Activated naive CD8-positive, alpha-beta T cell treated with anti-CD3 and anti-CD28 coated beads, Interleukin-2, amount 10 ng/mL, durations not matched to agents 7 days and 5 days (primary cell): Measurements from ENCODE around the gene ADAMTS6. TPM values are rescaled to one million over a fixed set of nuclear protein-coding genes. Genes with fewer than 3 reads are reported as not detected.

Source experiments
- ATAC-seq: fragments of 150-1000 bp; cut with Tn5 transposase; one replicate; pipeline ENCODE4 v1.10.0; 2021; ENCODE audit warnings: low read depth, moderate library complexity
- POLR2A ChIA-PET: fragments of 350-600 bp; sonication (Branson Sonifier 250); formaldehyde crosslinking; loops from one replicate; lab custom pipeline; 2021; ENCODE audit warnings: antibody characterized with exemption; lab: Charles Lee
- DNase-seq: peaks from one replicate; pipeline ENCODE4 v3.0.0; 2021
- H3K27ac Mint-ChIP-seq: one replicate; pipeline ENCODE4 v1.8.0; 2022; ENCODE audit warnings: mild to moderate bottlenecking, mixed read lengths
- H3K27me3 Mint-ChIP-seq: one replicate; pipeline ENCODE4 v1.8.0; 2022; ENCODE audit warnings: mild to moderate bottlenecking, moderate library complexity, mixed read lengths
- H3K36me3 Mint-ChIP-seq: one replicate; pipeline ENCODE4 v1.8.0; 2021; ENCODE audit warnings: mild to moderate bottlenecking, mixed read lengths
- H3K4me1 Mint-ChIP-seq: one replicate; pipeline ENCODE4 v1.8.0; 2021; ENCODE audit warnings: mixed read lengths
- H3K4me3 Mint-ChIP-seq: one replicate; pipeline ENCODE4 v1.8.0; 2022; ENCODE audit warnings: mild to moderate bottlenecking, moderate library complexity, mixed read lengths
- H3K9me3 Mint-ChIP-seq: one replicate; pipeline ENCODE4 v1.8.0; 2021; ENCODE audit warnings: mixed read lengths
- total RNA-seq, 2 experiments: library from RNA; stranded (reverse); gene quantifications; one replicate each; pipeline ENCODE4 v1.2.3, GENCODE V29; 2021

ADAMTS6 gene
- total RNA-seq, 2 experiments from 2014 or later = 3.7 to 4.3 TPM

DNA sequence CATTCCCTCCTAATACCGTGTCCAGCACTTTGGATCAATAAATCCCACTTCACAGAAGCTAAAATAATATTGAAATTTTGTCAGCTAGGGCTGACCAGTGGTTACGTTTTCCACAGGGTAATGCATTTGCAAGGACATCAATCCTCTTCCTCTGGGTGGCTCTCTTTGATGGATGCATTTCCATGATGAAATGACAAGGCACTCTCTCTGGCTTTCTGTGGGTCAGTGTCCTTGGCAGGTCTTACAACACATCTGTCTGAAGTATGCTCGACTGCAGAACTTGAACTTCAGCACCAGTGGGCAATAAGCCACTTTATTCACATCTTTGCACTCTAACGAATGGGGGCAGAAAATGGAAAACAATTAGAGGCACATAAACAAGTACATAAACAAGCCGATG is 330.1 kb downstream of the ADAMTS6 start:
- H3K36me3 Mint-ChIP-seq = peaks cover 2% of the 10 kb centered on the region
- H3K27ac Mint-ChIP-seq = no peak overlapping the region
- no peaks in the 10 kb centered on the region for H3K9me3 Mint-ChIP-seq
- H3K4me1 Mint-ChIP-seq = no peaks in the 10 kb centered on the region
- DNase-seq (no peak), ATAC-seq (no peak)
- H3K4me3 Mint-ChIP-seq = no peak overlapping the region
- H3K27me3 Mint-ChIP-seq = no peaks in the 10 kb centered on the region
- POLR2A ChIA-PET = no interaction called here

GRCh38 chr5:65150599-65151304 is 331.0 kb downstream of the ADAMTS6 start:
- Mint-ChIP-seq H3K27ac (no peak overlapping the region), H3K36me3 (peaks cover 2% of the 10 kb centered on the region), H3K9me3 (no peaks in the 10 kb centered on the region), H3K27me3 (no peaks in the 10 kb centered on the region), H3K4me3 (no peak overlapping the region), H3K4me1 (no peaks in the 10 kb centered on the region)
- ATAC-seq = no peak
- POLR2A ChIA-PET = no interaction called here
- DNase-seq = no peak

- no peak overlapping the region for H3K4me3 Mint-ChIP-seq
- no peak for ATAC-seq
- H3K9me3 Mint-ChIP-seq = no peaks in the 10 kb centered on the region
- DNase-seq = no peak
- H3K4me1 Mint-ChIP-seq = no peaks in the 10 kb centered on the region
- POLR2A ChIA-PET = no interaction called here
- H3K36me3 Mint-ChIP-seq = peaks cover 2% of the 10 kb centered on the region
- H3K27me3 Mint-ChIP-seq = no peaks in the 10 kb centered on the region
- no peak overlapping the region for H3K27ac Mint-ChIP-seq
These were observed 331.9 kb downstream of the ADAMTS6 start for GRCh38 chr5:65149827-65150226.

DNA sequence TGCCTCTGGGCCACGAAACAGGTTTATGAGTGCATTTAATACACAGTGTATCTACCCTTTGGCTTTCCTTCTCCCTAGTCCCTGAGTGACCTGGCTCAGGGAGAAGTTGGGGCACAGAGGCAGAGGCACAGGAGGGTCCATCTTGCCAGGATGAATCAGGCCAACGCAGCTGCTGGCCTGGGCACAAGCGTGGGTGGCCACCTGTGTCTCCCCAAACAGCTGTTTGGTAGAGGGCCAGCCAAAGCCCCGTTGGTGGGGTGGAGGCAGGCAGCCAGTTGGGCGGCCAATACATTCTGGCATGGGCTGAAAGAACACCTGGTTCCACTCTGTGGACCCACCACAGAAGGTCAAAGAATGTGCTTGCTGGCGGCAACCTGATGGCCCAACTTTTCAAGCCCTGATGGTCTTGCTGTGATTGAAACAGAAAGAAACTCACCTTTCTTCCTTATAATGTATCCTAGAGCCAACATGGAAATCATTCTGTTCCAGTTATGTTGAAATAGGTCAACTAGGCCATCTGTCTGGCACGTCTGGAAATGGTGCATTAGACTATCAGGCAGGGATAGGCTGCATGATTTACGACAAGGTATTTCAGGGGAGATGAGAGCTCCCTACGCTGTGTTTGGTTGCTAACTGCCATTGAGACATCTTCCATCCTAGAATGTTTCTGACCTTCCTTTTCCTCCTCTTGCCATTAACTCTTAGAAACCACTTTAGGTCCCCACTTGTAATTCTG is 337.4 kb downstream of the ADAMTS6 start:
- no peaks in the 10 kb centered on the region for H3K36me3 Mint-ChIP-seq
- peaks cover 15% of the 10 kb centered on the region for H3K27me3 Mint-ChIP-seq
- POLR2A ChIA-PET = no interaction called here
- no peaks in the 10 kb centered on the region for H3K9me3 Mint-ChIP-seq
- H3K4me3 Mint-ChIP-seq = no peak overlapping the region
- ATAC-seq = no peak
- no peak overlapping the region for H3K27ac Mint-ChIP-seq
- DNase-seq = no peak
- H3K4me1 Mint-ChIP-seq = no peaks in the 10 kb centered on the region

- POLR2A ChIA-PET = no interaction called here
- ATAC-seq (no peak), DNase-seq (no peak)
- no peaks in the 10 kb centered on the region for H3K9me3 Mint-ChIP-seq
- H3K27me3 Mint-ChIP-seq = peaks cover 17% of the 10 kb centered on the region
- H3K36me3 Mint-ChIP-seq = no peaks in the 10 kb centered on the region
- no peaks in the 10 kb centered on the region for H3K4me1 Mint-ChIP-seq
- no peak overlapping the region for H3K4me3 Mint-ChIP-seq
- no peak overlapping the region for H3K27ac Mint-ChIP-seq
These were observed 339.2 kb downstream of the ADAMTS6 start for GRCh38 chr5:65142511-65143011.

DNA sequence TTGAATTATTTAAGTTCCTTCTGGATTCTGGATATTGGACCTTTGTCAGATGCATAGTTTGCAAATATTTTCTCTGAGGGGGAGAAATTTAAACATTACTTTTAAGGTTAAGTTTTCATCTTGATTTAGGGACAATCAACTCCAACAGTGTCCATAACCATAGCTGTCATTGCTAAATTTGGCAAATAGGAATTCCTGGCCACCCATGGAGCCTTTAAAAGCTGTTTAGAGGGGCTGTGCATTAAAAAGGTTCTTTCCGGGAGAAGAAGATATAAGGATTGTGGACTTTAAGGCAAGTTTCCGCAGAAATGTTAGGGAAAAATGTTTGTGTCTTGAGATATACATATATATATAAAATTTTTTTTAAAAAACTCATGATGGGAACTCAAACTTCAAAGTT is 339.7 kb downstream of the ADAMTS6 start:
- no peak overlapping the region for H3K27ac Mint-ChIP-seq

GRCh38 chr5:65141493-65141892 is 340.2 kb downstream of the ADAMTS6 start:
- DNase-seq (no peak), ATAC-seq (no peak)
- no peaks in the 10 kb centered on the region for H3K9me3 Mint-ChIP-seq

More for the DNA sequence above, 339.7 kb downstream of the ADAMTS6 start:
- H3K4me3 Mint-ChIP-seq = no peak overlapping the region
- H3K27me3 Mint-ChIP-seq = peaks cover 17% of the 10 kb centered on the region
- ATAC-seq = no peak
- no peak for DNase-seq
- H3K9me3 Mint-ChIP-seq = no peaks in the 10 kb centered on the region
- POLR2A ChIA-PET = no interaction called here
- no peaks in the 10 kb centered on the region for H3K36me3 Mint-ChIP-seq
- H3K4me1 Mint-ChIP-seq = no peaks in the 10 kb centered on the region

DNA sequence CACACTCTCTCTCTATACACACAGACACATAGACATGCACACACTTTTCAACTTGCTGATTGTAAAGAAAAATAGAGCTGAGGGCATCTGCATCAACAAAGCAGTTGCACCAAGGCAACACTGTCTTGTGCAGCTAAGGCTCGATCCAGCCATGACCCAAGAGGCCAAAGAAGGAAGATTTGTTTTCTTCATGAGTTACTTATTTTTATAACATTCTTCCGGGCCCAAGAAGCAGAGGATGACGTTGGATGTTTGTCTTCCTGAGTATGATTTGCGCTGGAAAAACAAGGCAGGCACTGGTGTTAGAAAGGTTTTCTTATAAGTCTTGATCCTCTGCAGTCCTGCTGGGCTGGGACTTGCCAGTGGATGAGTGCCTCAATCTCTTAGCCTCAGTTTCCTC is 344.1 kb downstream of the ADAMTS6 start:
- peaks cover 9% of the 10 kb centered on the region for H3K27me3 Mint-ChIP-seq
- POLR2A ChIA-PET = no interaction called here
- DNase-seq (no peak), ATAC-seq (no peak)
- no peaks in the 10 kb centered on the region for H3K4me1 Mint-ChIP-seq
- H3K27ac Mint-ChIP-seq = no peak overlapping the region
- H3K9me3 Mint-ChIP-seq = no peaks in the 10 kb centered on the region
- no peaks in the 10 kb centered on the region for H3K36me3 Mint-ChIP-seq
- H3K4me3 Mint-ChIP-seq = no peak overlapping the region

More at GRCh38 chr5:65141493-65141892, 340.2 kb downstream of the ADAMTS6 start:
- Mint-ChIP-seq H3K4me1 (no peaks in the 10 kb centered on the region), H3K27me3 (peaks cover 17% of the 10 kb centered on the region), H3K27ac (no peak overlapping the region), H3K4me3 (no peak overlapping the region), H3K36me3 (no peaks in the 10 kb centered on the region)
- POLR2A ChIA-PET = no interaction called here

DNA sequence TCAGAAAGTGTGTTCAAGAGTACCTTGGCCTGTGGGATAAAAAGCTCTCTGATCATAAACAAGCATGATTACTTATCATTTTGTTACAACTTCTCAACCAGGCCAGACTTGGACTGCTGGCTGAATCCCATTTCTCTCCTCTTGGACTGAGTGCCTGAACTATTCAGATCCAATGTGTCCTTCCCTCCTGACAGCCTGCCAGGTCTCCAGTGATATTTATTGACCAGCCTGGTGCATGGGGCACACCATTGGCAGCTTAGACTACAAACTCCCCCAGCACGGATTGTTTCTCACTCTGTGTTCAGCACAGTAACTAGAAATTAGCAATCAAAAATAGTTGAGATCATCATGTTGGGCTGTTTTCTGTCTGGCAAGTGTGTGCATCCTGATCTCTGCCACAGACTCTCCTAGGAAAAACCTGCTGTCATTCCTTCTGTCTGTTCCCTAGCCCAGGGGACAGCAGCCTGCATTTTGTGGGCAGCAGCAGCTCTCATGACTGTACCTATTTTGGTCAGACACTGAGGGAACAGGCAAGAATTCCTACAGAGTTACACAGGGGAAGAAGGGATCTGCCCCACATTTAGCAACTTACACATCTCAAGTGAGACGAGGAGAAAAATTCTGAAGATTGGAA is 348.1 kb downstream of the ADAMTS6 start:
- Mint-ChIP-seq H3K4me3 (no peak overlapping the region), H3K27me3 (no peaks in the 10 kb centered on the region), H3K9me3 (no peaks in the 10 kb centered on the region), H3K4me1 (no peaks in the 10 kb centered on the region), H3K27ac (no peak overlapping the region), H3K36me3 (no peaks in the 10 kb centered on the region)
- ATAC-seq (no peak), DNase-seq (no peak)
- POLR2A ChIA-PET = no interaction called here

DNA sequence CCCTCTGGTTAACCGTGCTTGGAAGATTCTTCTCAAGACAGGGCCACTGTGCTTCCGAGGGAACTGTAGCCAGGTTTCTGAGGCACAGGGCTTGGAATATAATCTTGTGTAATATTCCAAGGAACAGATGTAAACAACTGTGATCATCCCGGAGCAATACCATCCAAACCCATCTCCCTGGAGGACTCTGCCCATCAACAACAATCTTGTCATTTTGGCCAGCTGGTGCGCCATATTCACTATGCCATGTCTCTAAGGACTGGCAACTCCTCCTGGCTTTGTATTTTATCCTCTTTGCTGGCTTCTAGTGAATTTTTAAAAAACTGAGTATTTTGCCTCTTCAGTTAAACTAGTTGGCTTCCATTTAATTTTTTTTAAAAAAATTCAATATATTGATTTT is 349.3 kb downstream of the ADAMTS6 start:
- H3K9me3 Mint-ChIP-seq = no peaks in the 10 kb centered on the region
- no peak overlapping the region for H3K27ac Mint-ChIP-seq
- ATAC-seq = no peak
- no peak for DNase-seq
- POLR2A ChIA-PET = no interaction called here
- H3K36me3 Mint-ChIP-seq = no peaks in the 10 kb centered on the region
- no peaks in the 10 kb centered on the region for H3K27me3 Mint-ChIP-seq
- no peak overlapping the region for H3K4me3 Mint-ChIP-seq
- no peaks in the 10 kb centered on the region for H3K4me1 Mint-ChIP-seq

GRCh38 chr5:65128226-65128625 is 353.5 kb downstream of the ADAMTS6 start:
- no peak overlapping the region for H3K4me3 Mint-ChIP-seq
- H3K4me1 Mint-ChIP-seq = no peaks in the 10 kb centered on the region
- H3K27ac Mint-ChIP-seq = no peak overlapping the region
- DNase-seq (no peak), ATAC-seq (no peak)
- H3K36me3 Mint-ChIP-seq = no peaks in the 10 kb centered on the region
- no peaks in the 10 kb centered on the region for H3K9me3 Mint-ChIP-seq
- POLR2A ChIA-PET = no interaction called here
- no peaks in the 10 kb centered on the region for H3K27me3 Mint-ChIP-seq

GRCh38 chr5:65127161-65127901 is 354.4 kb downstream of the ADAMTS6 start:
- H3K36me3 Mint-ChIP-seq = no peaks in the 10 kb centered on the region
- no peaks in the 10 kb centered on the region for H3K4me1 Mint-ChIP-seq
- H3K27ac Mint-ChIP-seq = no peak overlapping the region
- no peak for ATAC-seq
- no peaks in the 10 kb centered on the region for H3K9me3 Mint-ChIP-seq
- H3K4me3 Mint-ChIP-seq = no peak overlapping the region
- POLR2A ChIA-PET = no interaction called here
- H3K27me3 Mint-ChIP-seq = no peaks in the 10 kb centered on the region
- no peak for DNase-seq

- ATAC-seq = no peak
- H3K27me3 Mint-ChIP-seq = no peaks in the 10 kb centered on the region
- H3K27ac Mint-ChIP-seq = no peak overlapping the region
- no peaks in the 10 kb centered on the region for H3K4me1 Mint-ChIP-seq
- H3K9me3 Mint-ChIP-seq = no peaks in the 10 kb centered on the region
- no peak overlapping the region for H3K4me3 Mint-ChIP-seq
- no peaks in the 10 kb centered on the region for H3K36me3 Mint-ChIP-seq
- POLR2A ChIA-PET = no interaction called here
- no peak for DNase-seq
These were observed 355.1 kb downstream of the ADAMTS6 start for GRCh38 chr5:65126542-65127069.
